WTC11 (cell line): ENCODE measurements around the gene ANKZF1. TPM values are rescaled to one million over a fixed set of nuclear protein-coding genes. Genes with fewer than 3 reads are reported as not detected.

Experiments used
- ATAC-seq: fragments of 200-7000 bp; cut with Tn5 transposase; 2 replicates; pipeline ENCODE4 v1.10.0; 2021; ENCODE audit warnings: mild to moderate bottlenecking, moderate library complexity
- CTCF ChIA-PET: fragments of 300-600 bp; sonication (Branson Sonifier 250); formaldehyde crosslinking; loops from one replicate; lab custom pipeline; 2021; ENCODE audit warnings: antibody characterized with exemption; lab: Charles Lee
- POLR2A ChIA-PET: fragments of 350-600 bp; sonication (Branson Sonifier 250); formaldehyde crosslinking; loops from one replicate; lab custom pipeline; 2021; ENCODE audit warnings: antibody characterized with exemption; lab: Charles Lee
- DNase-seq: peaks from one replicate; pipeline ENCODE4 v3.0.0; 2021; ENCODE audit warnings: low spot score
- H3K27ac Mint-ChIP-seq: 2 replicates; pipeline ENCODE4 v1.8.0; 2021; ENCODE audit warnings: mixed read lengths
- H3K27me3 Mint-ChIP-seq: 2 replicates; pipeline ENCODE4 v1.8.0; 2021; ENCODE audit warnings: low read depth, mild to moderate bottlenecking, moderate library complexity, mixed read lengths
- H3K36me3 Mint-ChIP-seq: 2 replicates; pipeline ENCODE4 v1.8.0; 2021; ENCODE audit warnings: mixed read lengths
- H3K4me1 Mint-ChIP-seq: 2 replicates; pipeline ENCODE4 v1.8.0; 2022; ENCODE audit warnings: mixed read lengths
- H3K4me3 Mint-ChIP-seq: 2 replicates; pipeline ENCODE4 v1.8.0; 2021; ENCODE audit warnings: mild to moderate bottlenecking, moderate library complexity, mixed read lengths
- H3K9me3 Mint-ChIP-seq: 2 replicates; pipeline ENCODE4 v1.8.0; 2021; ENCODE audit warnings: mixed read lengths
- ATF1 ChIP-seq: sonication (generic); formaldehyde crosslinking; IDR thresholded peaks from 2 replicates; pipeline ENCODE4 v1.8.1; 2023; ENCODE audit warnings: mild to moderate bottlenecking, moderate library complexity, missing genetic modification reagents
- E2F5 ChIP-seq: sonication (generic); formaldehyde crosslinking; IDR thresholded peaks from 2 replicates; pipeline ENCODE4 v1.8.1; 2022; ENCODE audit warnings: mild to moderate bottlenecking, moderate library complexity, missing genetic modification reagents
- KAT7 ChIP-seq: sonication (generic); formaldehyde crosslinking; IDR thresholded peaks from 2 replicates; pipeline ENCODE4 v1.8.1; 2023; ENCODE audit warnings: missing genetic modification reagents, mild to moderate bottlenecking, borderline replicate concordance
- NR3C1 ChIP-seq: sonication (generic); formaldehyde crosslinking; conservative IDR thresholded peaks from 2 replicates; pipeline ENCODE4 v1.8.1; 2023; ENCODE audit warnings: low read depth, mild to moderate bottlenecking, missing genetic modification reagents
- RELA ChIP-seq: sonication (generic); formaldehyde crosslinking; IDR thresholded peaks from 2 replicates; pipeline ENCODE4 v1.8.1; 2022; ENCODE audit warnings: missing genetic modification reagents, mild to moderate bottlenecking, borderline replicate concordance
- SMAD4 ChIP-seq: sonication (generic); formaldehyde crosslinking; IDR thresholded peaks from 2 replicates; pipeline ENCODE4 v1.8.0; 2022; ENCODE audit warnings: mild to moderate bottlenecking, missing genetic modification reagents
- TCF7 ChIP-seq: sonication (generic); formaldehyde crosslinking; IDR thresholded peaks from 2 replicates; pipeline ENCODE4 v1.8.0; 2022; ENCODE audit warnings: mild to moderate bottlenecking, low read depth, missing genetic modification reagents, moderate library complexity
- TEAD1 ChIP-seq: sonication (generic); formaldehyde crosslinking; IDR thresholded peaks from 2 replicates; pipeline ENCODE4 v1.8.0; 2022; ENCODE audit warnings: mild to moderate bottlenecking, missing genetic modification reagents
- ZNF532 ChIP-seq: fragments of 250-450 bp; sonication (Bioruptor Pico); IDR thresholded peaks from 2 replicates; pipeline ENCODE4 v1.9.0; 2021; ENCODE audit warnings: mild to moderate bottlenecking, borderline replicate concordance
- ZNF671 ChIP-seq: fragments of 250-450 bp; sonication (Bioruptor Pico); IDR thresholded peaks from 2 replicates; pipeline ENCODE4 v1.8.0; 2021; ENCODE audit warnings: mild to moderate bottlenecking
- total RNA-seq: library from RNA; stranded (reverse); gene quantifications from 3 replicates; pipeline ENCODE4 v1.2.3, GENCODE V29; 2021
- TF ChIP-seq, protein P1 (sequence below): fragments of 250-450 bp; sonication (Bioruptor Pico); conservative IDR thresholded peaks from 2 replicates; pipeline ENCODE4 v1.9.0; 2021; ENCODE audit warnings: mild to moderate bottlenecking
- TF ChIP-seq, protein P2 (sequence below): sonication (generic); formaldehyde crosslinking; IDR thresholded peaks from 2 replicates; pipeline ENCODE4 v1.8.1; 2022; ENCODE audit warnings: low read depth, missing genetic modification reagents, borderline replicate concordance
- TF ChIP-seq, protein P3 (sequence below): sonication (generic); formaldehyde crosslinking; IDR thresholded peaks from 2 replicates; pipeline ENCODE4 v1.8.0; 2023; ENCODE audit warnings: missing genetic modification reagents, mild to moderate bottlenecking, borderline replicate concordance

ANKZF1 gene
- total RNA-seq, 1 experiment from 2014 or later: 70.4 TPM

- TF ChIP-seq TCF7: no peak
- TF ChIP-seq SMAD4 (CRISPR knock-in tag): no peak
- no peak for TF ChIP-seq RELA (CRISPR knock-in tag)
- TF ChIP-seq KAT7 (CRISPR knock-in tag): no peak
- TF ChIP-seq E2F5: no peak
Measured at GRCh38 chr2:219181531-219181930, 48.1 kb upstream of the ANKZF1 start (continued).

GRCh38 chr2:219182331-219183150, 47.1 kb upstream of the ANKZF1 start:
- H3K4me3 Mint-ChIP-seq: no peak overlapping the region
- POLR2A ChIA-PET: no interaction called here
- no peaks in the 10 kb centered on the region for H3K27me3 Mint-ChIP-seq
- H3K9me3 Mint-ChIP-seq: no peaks in the 10 kb centered on the region
- no peak for DNase-seq
- TF ChIP-seq TEAD1 (no peak), ZNF532 (CRISPR knock-in tag) (no peak), NR3C1 (CRISPR knock-in tag) (no peak), ATF1 (CRISPR knock-in tag) (no peak), ZNF671 (no peak)
- TF ChIP-seq, protein P1, sequence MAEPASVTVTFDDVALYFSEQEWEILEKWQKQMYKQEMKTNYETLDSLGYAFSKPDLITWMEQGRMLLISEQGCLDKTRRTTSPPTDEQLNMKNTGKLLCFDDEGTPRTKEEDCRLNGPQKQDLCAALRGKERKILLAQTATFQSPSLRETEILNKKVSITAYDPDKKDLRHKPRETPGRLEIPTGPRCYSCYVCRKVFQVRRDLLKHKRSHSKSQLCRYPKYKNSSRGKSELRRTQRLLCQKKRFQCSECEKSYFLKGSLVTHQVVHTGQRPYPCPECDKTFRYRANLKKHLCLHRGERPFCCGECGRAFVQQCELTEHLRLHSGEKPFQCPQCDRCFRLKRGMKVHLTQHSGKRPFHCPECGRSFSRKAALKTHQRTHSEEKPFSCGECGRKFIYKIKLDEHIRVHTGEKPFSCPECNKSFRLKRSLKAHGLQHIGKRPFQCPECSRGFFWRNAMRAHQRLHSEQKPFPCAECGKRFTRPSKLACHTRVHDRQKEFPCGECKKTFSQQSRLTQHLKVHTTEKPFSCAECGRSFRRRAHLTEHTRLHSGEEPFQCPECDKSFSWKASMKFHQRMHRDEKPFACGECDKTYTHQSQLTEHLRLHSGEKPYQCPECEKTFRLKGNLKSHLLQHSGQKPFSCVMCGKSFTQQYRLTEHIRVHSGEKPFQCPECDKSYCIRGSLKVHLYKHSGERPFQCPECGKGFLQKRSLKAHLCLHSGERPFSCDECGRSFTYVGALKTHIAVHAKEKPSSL: no peak
- TF ChIP-seq, protein P2, sequence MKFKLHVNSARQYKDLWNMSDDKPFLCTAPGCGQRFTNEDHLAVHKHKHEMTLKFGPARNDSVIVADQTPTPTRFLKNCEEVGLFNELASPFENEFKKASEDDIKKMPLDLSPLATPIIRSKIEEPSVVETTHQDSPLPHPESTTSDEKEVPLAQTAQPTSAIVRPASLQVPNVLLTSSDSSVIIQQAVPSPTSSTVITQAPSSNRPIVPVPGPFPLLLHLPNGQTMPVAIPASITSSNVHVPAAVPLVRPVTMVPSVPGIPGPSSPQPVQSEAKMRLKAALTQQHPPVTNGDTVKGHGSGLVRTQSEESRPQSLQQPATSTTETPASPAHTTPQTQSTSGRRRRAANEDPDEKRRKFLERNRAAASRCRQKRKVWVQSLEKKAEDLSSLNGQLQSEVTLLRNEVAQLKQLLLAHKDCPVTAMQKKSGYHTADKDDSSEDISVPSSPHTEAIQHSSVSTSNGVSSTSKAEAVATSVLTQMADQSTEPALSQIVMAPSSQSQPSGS (CRISPR knock-in tag): no peak
- TF ChIP-seq, protein P3, sequence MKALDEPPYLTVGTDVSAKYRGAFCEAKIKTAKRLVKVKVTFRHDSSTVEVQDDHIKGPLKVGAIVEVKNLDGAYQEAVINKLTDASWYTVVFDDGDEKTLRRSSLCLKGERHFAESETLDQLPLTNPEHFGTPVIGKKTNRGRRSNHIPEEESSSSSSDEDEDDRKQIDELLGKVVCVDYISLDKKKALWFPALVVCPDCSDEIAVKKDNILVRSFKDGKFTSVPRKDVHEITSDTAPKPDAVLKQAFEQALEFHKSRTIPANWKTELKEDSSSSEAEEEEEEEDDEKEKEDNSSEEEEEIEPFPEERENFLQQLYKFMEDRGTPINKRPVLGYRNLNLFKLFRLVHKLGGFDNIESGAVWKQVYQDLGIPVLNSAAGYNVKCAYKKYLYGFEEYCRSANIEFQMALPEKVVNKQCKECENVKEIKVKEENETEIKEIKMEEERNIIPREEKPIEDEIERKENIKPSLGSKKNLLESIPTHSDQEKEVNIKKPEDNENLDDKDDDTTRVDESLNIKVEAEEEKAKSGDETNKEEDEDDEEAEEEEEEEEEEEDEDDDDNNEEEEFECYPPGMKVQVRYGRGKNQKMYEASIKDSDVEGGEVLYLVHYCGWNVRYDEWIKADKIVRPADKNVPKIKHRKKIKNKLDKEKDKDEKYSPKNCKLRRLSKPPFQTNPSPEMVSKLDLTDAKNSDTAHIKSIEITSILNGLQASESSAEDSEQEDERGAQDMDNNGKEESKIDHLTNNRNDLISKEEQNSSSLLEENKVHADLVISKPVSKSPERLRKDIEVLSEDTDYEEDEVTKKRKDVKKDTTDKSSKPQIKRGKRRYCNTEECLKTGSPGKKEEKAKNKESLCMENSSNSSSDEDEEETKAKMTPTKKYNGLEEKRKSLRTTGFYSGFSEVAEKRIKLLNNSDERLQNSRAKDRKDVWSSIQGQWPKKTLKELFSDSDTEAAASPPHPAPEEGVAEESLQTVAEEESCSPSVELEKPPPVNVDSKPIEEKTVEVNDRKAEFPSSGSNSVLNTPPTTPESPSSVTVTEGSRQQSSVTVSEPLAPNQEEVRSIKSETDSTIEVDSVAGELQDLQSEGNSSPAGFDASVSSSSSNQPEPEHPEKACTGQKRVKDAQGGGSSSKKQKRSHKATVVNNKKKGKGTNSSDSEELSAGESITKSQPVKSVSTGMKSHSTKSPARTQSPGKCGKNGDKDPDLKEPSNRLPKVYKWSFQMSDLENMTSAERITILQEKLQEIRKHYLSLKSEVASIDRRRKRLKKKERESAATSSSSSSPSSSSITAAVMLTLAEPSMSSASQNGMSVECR (CRISPR knock-in tag): no peak
- TF ChIP-seq, all 79 proteins: peak for 0
- Mint-ChIP-seq H3K4me1 (peaks cover 8% of the 10 kb centered on the region), H3K27ac (no peak overlapping the region), H3K36me3 (peaks cover 27% of the 10 kb centered on the region)
- ATAC-seq: no peak
- CTCF ChIA-PET: interaction anchor here (0.6 to 1.3 kb wide), 2 partner anchors 153 to 179 kb away, joined by 3 read pairs; no protein-coding TSS in a partner anchor
